ENCODE results near the gene CFAP410.
"Not testable (repeated sequence)": the region's sequence is repeated elsewhere in the genome, so short reads cannot be mapped to it uniquely, and the experiment has no call there.

Gene CFAP410

GRCh38 chr21:44368711-44369446, 29.7 kb upstream of the CFAP410 start:
- DNase-seq (ENCODE audit: low read depth), result no peak

- DNase-seq (ENCODE audit: low read depth), result no peak
These were observed 27.5 kb upstream of the CFAP410 start for GRCh38 chr21:44366586-44367211.

- no peak for DNase-seq (ENCODE audit: low read depth)
These were observed 26.9 kb upstream of the CFAP410 start for GRCh38 chr21:44365967-44366585.

- DNase-seq (ENCODE audit: low read depth), result no peak
These were observed 26.2 kb upstream of the CFAP410 start for GRCh38 chr21:44365251-44365966.

- DNase-seq (ENCODE audit: low read depth), result no peak
These were observed 25.2 kb upstream of the CFAP410 start for GRCh38 chr21:44364151-44365053.

- DNase-seq (ENCODE audit: low read depth), result no peak
These were observed 24.1 kb upstream of the CFAP410 start for GRCh38 chr21:44363278-44363677.

- DNase-seq (ENCODE audit: low read depth), result not testable (repeated sequence)
These were observed 22.7 kb upstream of the CFAP410 start for GRCh38 chr21:44361903-44362302.

GRCh38 chr21:44360159-44360558, 21.0 kb upstream of the CFAP410 start:
- no peak for DNase-seq (ENCODE audit: low read depth)

GRCh38 chr21:44359396-44359795, 20.2 kb upstream of the CFAP410 start:
- DNase-seq (ENCODE audit: low read depth), result no peak

- DNase-seq (ENCODE audit: low read depth), result no peak
These were observed 18.1 kb upstream of the CFAP410 start for GRCh38 chr21:44357064-44357837.

- no peak for DNase-seq (ENCODE audit: low read depth)
These were observed 17.4 kb upstream of the CFAP410 start for GRCh38 chr21:44356636-44357035.

- no peak for DNase-seq (ENCODE audit: low read depth)
These were observed 17.0 kb upstream of the CFAP410 start for GRCh38 chr21:44356160-44356559.

GRCh38 chr21:44354775-44355771, 15.9 kb upstream of the CFAP410 start:
- DNase-seq (ENCODE audit: low read depth), result no peak

- no peak for DNase-seq (ENCODE audit: low read depth)
These were observed 14.8 kb upstream of the CFAP410 start for GRCh38 chr21:44354001-44354405.

GRCh38 chr21:44353191-44353970, 14.2 kb upstream of the CFAP410 start, which contains the start of gene TRPM2:
TRPM2 (plus strand) TSS chr21:44353621; CDS start chr21:44353701, 80 bp downstream.
- DNase-seq (ENCODE audit: low read depth), result peak; percentile 19

- DNase-seq (ENCODE audit: low read depth), result no peak
These were observed 13.2 kb upstream of the CFAP410 start for GRCh38 chr21:44352253-44352860.

GRCh38 chr21:44351535-44352252, 12.5 kb upstream of the CFAP410 start:
- no peak for DNase-seq (ENCODE audit: low read depth)

Data from amniotic epithelial cell (primary cell).